Measurements from ENCODE around the gene DENND6A.

DENND6A gene

GRCh38 chr3:57594144-57594543 is 98.7 kb downstream of the DENND6A start:
- no peak for DNase-seq (ENCODE audit: low read depth)
- no peak overlapping the region for H3K4me3 ChIP-seq (ENCODE audit: low read depth, low read length)
- TF ChIP-seq CTCF (IDR thresholded peaks at IDR 0.05; ENCODE audit: control insufficient read depth, extremely low read depth, insufficient read depth), result no peak

- no peak overlapping the region for H3K4me3 ChIP-seq (ENCODE audit: low read depth, low read length)
- TF ChIP-seq CTCF (IDR thresholded peaks at IDR 0.05; ENCODE audit: control insufficient read depth, extremely low read depth, insufficient read depth), result no peak
- no peak for DNase-seq (ENCODE audit: low read depth)
These were observed 100.6 kb downstream of the DENND6A start for GRCh38 chr3:57592306-57592705.

GRCh38 chr3:57587905-57588304 is 105.0 kb downstream of the DENND6A start:
- H3K4me3 ChIP-seq (ENCODE audit: low read depth, low read length), result no peak overlapping the region
- no peak for TF ChIP-seq CTCF (IDR thresholded peaks at IDR 0.05; ENCODE audit: control insufficient read depth, extremely low read depth, insufficient read depth)
- no peak for DNase-seq (ENCODE audit: low read depth)

GRCh38 chr3:57586778-57587177 is 106.1 kb downstream of the DENND6A start:
- no peak for TF ChIP-seq CTCF (IDR thresholded peaks at IDR 0.05; ENCODE audit: control insufficient read depth, extremely low read depth, insufficient read depth)
- no peak overlapping the region for H3K4me3 ChIP-seq (ENCODE audit: low read depth, low read length)
- DNase-seq (ENCODE audit: low read depth), result no peak

GRCh38 chr3:57583544-57583943 is 109.3 kb downstream of the DENND6A start:
- no peak for TF ChIP-seq CTCF (IDR thresholded peaks at IDR 0.05; ENCODE audit: control insufficient read depth, extremely low read depth, insufficient read depth)
- DNase-seq (ENCODE audit: low read depth), result no peak
- H3K4me3 ChIP-seq (ENCODE audit: low read depth, low read length), result no peak overlapping the region

GRCh38 chr3:57582474-57583168 is 110.3 kb downstream of the DENND6A start:
- no peak overlapping the region for H3K4me3 ChIP-seq (ENCODE audit: low read depth, low read length)
- peak; percentile 63 for DNase-seq (ENCODE audit: low read depth)
- TF ChIP-seq CTCF (IDR thresholded peaks at IDR 0.05; ENCODE audit: control insufficient read depth, extremely low read depth, insufficient read depth), result peak; percentile 52

GRCh38 chr3:57577801-57578200 is 115.1 kb downstream of the DENND6A start:
- no peak for DNase-seq (ENCODE audit: low read depth)
- no peak overlapping the region for H3K4me3 ChIP-seq (ENCODE audit: low read depth, low read length)
- no peak for TF ChIP-seq CTCF (IDR thresholded peaks at IDR 0.05; ENCODE audit: control insufficient read depth, extremely low read depth, insufficient read depth)

Data from LNCaP clone FGC (cell line).